ENCODE measurements around the gene ITPKA. TPM values are rescaled to one million over a fixed set of nuclear protein-coding genes. Genes with fewer than 3 reads are reported as not detected.

The ITPKA gene
- total and polyA plus RNA-seq, 2 donors (not counting 1 experiment from before 2014, with no cell fraction given): 0.22 TPM; not detected in 1

- Histone ChIP-seq H3K36me3 (replicated peaks in 1 of 2; ENCODE audit: control extremely low read depth in 1 of 2, control insufficient read depth in 1 of 2, extremely low read depth in 1 of 2, insufficient read depth in 2 of 2, low read length in 1 of 2) (peaks cover 0 to 30% of the 10 kb centered on the region in 2 experiments), H2AFZ (ENCODE audit: insufficient read depth, low read depth, low read length, poor library complexity, severe bottlenecking) (no peak overlapping the region), H3K79me2 (ENCODE audit: control insufficient read depth, insufficient read depth, low read length) (peaks cover 11% of the 10 kb centered on the region), H3K4me1 (ENCODE audit: control insufficient read depth in 2 of 2, insufficient read depth in 2 of 2, low read length in 2 of 2) (peaks cover 5 to 7% of the 10 kb centered on the region in 2 donors), H3K9me3 (ENCODE audit: control extremely low read depth in 1 of 3, control insufficient read depth in 2 of 3, insufficient read depth in 1 of 3, low read length in 2 of 3) (no peaks in the 10 kb centered on the region), H3K4me2 (replicated peaks; ENCODE audit: low read depth, low read length, poor library complexity, severe bottlenecking) (no peak overlapping the region), H3K27ac (ENCODE audit: low read length in 2 of 2) (no peak overlapping the region), H3K4me3 (ENCODE audit: control extremely low read depth in 1 of 5, extremely low read depth in 1 of 5, insufficient read depth in 1 of 5, low read depth in 2 of 5, low read length in 4 of 5) (no peak overlapping the region), H3K27me3 (replicated peaks in 1 of 4; ENCODE audit: control extremely low read depth in 1 of 4, control insufficient read depth in 3 of 4, insufficient read depth in 4 of 4, low read length in 3 of 4) (no peaks in the 10 kb centered on the region), H4K20me1 (ENCODE audit: control insufficient read depth, insufficient read depth, low read length, poor library complexity, severe bottlenecking) (no peaks in the 10 kb centered on the region), H3K9ac (ENCODE audit: low read length) (no peak overlapping the region)
- intact Hi-C loops (cut with micrococcal nuclease): no loop called here
- no peak for DNase-seq
- no peak overlapping the region for H3K4me3 Mint-ChIP-seq
- CTCF ChIA-PET: no interaction called here
- WGBS (ENCODE audit: insufficient coverage): 96% methylated on average over 10 of the region's 11 CpGs
- no peaks in the 10 kb centered on the region for H3K9me3 Mint-ChIP-seq (ENCODE audit: insufficient read depth)
- H3K27ac Mint-ChIP-seq: no peak overlapping the region
- peaks cover 3% of the 10 kb centered on the region for H3K4me1 Mint-ChIP-seq
- TF ChIP-seq EZH2 (IDR thresholded peaks at IDR 0.05; ENCODE audit: borderline replicate concordance, insufficient read depth, low read depth, low read length, poor library complexity, severe bottlenecking) (no peak), CTCF (IDR thresholded peaks at IDR 0.05) (no peak)
- no peak for ATAC-seq (ENCODE audit: low read depth)
- H3K27me3 Mint-ChIP-seq: no peaks in the 10 kb centered on the region
- POLR2A ChIA-PET: no interaction called here
These were observed 43.2 kb downstream of the ITPKA start for GRCh38 chr15:41536866-41537265.

- Histone ChIP-seq H3K9ac (ENCODE audit: low read length) (peak overlapping the region; percentile 93), H2AFZ (ENCODE audit: insufficient read depth, low read depth, low read length, poor library complexity, severe bottlenecking) (peak overlapping the region; percentile 92), H3K36me3 (replicated peaks in 1 of 2; ENCODE audit: control extremely low read depth in 1 of 2, control insufficient read depth in 1 of 2, extremely low read depth in 1 of 2, insufficient read depth in 2 of 2, low read length in 1 of 2) (no peaks in the 10 kb centered on the region), H3K27ac (ENCODE audit: low read length in 2 of 2) (peak overlapping the region in 1 of 2 donors; percentile 74), H4K20me1 (ENCODE audit: control insufficient read depth, insufficient read depth, low read length, poor library complexity, severe bottlenecking) (no peaks in the 10 kb centered on the region), H3K27me3 (replicated peaks in 1 of 4; ENCODE audit: control extremely low read depth in 1 of 4, control insufficient read depth in 3 of 4, insufficient read depth in 4 of 4, low read length in 3 of 4) (no peaks in the 10 kb centered on the region), H3K4me2 (replicated peaks; ENCODE audit: low read depth, low read length, poor library complexity, severe bottlenecking) (peak overlapping the region; percentile 82), H3K9me3 (ENCODE audit: control extremely low read depth in 1 of 3, control insufficient read depth in 2 of 3, insufficient read depth in 1 of 3, low read length in 2 of 3) (no peaks in the 10 kb centered on the region), H3K4me3 (ENCODE audit: control extremely low read depth in 1 of 5, extremely low read depth in 1 of 5, insufficient read depth in 1 of 5, low read depth in 2 of 5, low read length in 4 of 5) (peak overlapping the region; percentile 69 to 92 (median 76)), H3K79me2 (ENCODE audit: control insufficient read depth, insufficient read depth, low read length) (peaks cover 23% of the 10 kb centered on the region), H3K4me1 (ENCODE audit: control insufficient read depth in 2 of 2, insufficient read depth in 2 of 2, low read length in 2 of 2) (peaks cover 6 to 11% of the 10 kb centered on the region in 2 donors)
- no peaks in the 10 kb centered on the region for H3K27me3 Mint-ChIP-seq
- ATAC-seq (ENCODE audit: low read depth) (no peak), DNase-seq (no peak)
- H3K4me1 Mint-ChIP-seq: peaks cover 10% of the 10 kb centered on the region
- 0% methylated on average over 5 of the region's 8 CpGs for WGBS (ENCODE audit: insufficient coverage)
- H3K9me3 Mint-ChIP-seq (ENCODE audit: insufficient read depth): no peaks in the 10 kb centered on the region
- intact Hi-C loops (cut with micrococcal nuclease): loop anchor here (5.0 kb wide), 2 partner anchors 141 to 284 kb away; partner anchors contain the start of genes JMJD7 and NDUFAF1
- peak overlapping the region; percentile 93 for H3K27ac Mint-ChIP-seq
- H3K4me3 Mint-ChIP-seq: peak overlapping the region; percentile 97
- ChIA-PET CTCF (interaction anchor here (0.8 to 1.4 kb wide), 3 partner anchors 13 to 230 kb away, joined by 3 to 5 read pairs (median 5); partner anchors contain the start of genes MAPKBP1 and MGA), POLR2A (interaction anchor here (0.9 to 1.7 kb wide), 4 partner anchors 42 to 260 kb away, joined by 3 to 5 read pairs (median 3); partner anchors contain the start of gene ITPKA)
- TF ChIP-seq EZH2 (IDR thresholded peaks at IDR 0.05; ENCODE audit: borderline replicate concordance, insufficient read depth, low read depth, low read length, poor library complexity, severe bottlenecking) (no peak), CTCF (IDR thresholded peaks at IDR 0.05) (no peak)
These were observed 49.8 kb downstream of the ITPKA start for GRCh38 chr15:41543521-41543870.

All from B cell (primary cell).